Fibroblast of skin of left quadriceps (primary cell): Measurements from ENCODE around the gene SOHLH1.
"Not testable (repeated sequence)": the region's sequence is repeated elsewhere in the genome, so short reads cannot be mapped to it uniquely, and the experiment has no call there.

Experiments used
- DNase-seq, 2 experiments: peaks; one replicate each; pipeline ENCODE4 v3.0.0-alpha.2; 2013; ENCODE audit warnings: low read depth in 2 of 2

SOHLH1 gene

DNA sequence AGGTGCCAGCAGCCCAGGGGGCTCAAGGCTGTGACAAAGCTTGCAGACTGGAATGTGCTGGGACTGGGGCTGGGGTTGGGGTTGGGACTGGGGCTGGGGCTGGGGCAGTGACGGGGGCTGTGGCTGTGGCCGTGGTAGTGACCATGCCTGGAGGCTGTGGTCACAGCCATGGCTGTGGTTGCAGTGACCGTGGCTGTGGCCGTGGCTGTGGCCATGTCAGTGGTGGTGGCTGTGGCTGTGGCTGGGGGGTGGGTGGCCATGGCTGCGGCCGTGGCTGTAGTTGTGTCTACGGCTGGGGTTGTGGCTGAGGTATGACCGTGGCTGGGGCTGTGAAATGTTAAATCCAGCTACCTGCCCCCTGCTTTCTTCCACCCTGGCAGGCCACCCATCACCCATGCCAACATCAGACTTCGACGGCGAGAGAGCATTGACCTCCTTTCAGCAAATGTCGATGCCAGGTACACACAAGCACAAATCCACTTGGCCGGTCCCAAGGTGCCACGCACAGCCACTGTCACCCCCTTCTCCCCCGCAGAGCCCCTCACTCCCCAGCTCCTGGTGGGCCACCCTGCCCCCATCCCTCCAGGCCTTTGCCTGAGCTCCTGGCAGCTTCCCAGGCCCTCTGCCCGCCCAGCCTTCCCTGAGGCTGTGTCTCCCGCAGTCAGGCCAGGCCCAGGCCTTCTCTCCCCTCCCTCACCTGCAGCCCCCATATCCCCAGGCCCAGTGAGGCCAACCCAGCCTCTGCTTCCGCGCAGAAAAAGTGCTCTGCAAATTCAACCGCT lies 20.9 kb downstream of the SOHLH1 start:
- DNase-seq = no peak

DNA sequence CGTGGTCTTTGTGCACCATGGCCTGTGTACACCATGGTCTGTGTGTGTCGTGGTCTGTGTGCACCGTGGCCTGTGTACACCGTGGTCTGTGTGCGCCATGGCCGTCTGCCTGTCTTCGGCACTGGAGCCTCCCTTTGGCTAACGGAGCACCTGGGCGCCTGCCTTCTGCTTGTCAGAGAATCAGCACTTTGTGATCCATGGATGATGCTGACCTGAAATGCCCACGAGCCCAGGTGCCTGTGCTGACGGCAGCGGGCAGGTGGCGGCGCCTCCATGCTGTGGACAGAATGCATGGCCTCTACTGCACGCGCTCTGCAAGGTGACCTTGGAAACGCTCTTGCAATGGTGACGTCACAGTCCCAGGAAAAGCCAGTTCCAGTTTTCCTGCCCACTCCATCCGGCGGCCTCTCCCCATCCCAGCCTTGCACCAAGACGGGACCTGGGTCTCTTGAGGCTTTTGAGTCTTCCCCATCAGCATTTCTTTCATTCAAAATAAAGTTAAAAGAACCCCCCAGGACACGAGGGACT lies 21.6 kb downstream of the SOHLH1 start:
- DNase-seq = no peak

DNA sequence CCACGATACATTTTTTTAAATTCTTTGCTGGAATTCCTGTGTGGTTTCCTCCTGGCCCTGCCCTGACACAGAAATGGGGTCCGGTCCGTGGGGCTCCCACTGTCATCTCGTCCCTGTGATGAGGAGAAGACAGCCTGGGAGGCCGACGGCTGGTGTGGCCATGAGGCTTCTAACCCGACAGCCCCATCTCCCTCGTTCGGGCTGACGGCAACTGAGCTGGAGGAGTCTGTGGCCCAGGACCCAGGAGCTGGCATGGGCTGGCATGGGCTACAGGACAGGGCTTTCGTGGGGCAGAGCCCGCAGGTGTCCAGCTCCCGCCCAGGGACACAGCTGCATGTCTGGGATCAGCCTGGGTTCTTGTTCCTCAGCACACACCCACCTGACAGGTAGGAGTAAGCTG lies 22.4 kb downstream of the SOHLH1 start:
- DNase-seq = no peak

DNA sequence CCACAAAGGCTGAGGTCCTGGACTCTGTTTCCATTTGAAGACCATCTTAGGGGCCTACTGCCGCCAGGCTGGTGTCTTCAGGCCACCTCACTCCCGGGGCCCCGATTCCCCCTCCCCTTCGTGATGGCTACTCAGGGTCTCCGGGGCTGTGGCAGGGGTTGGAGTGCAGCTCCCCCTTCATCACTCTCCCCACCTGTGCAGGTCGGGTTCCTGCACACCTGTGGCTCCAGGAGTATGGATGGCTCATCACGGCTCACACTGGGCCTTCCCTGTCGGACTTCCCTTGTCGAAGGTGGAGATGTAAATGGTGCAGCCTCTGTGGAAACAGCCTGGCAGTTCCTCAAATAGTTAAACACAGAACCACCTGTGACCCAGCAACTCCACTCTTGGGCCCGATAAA lies 24.3 kb downstream of the SOHLH1 start:
- DNase-seq = no peak

GRCh38 chr9:135673941-135674340 lies 25.3 kb downstream of the SOHLH1 start:
- no peak for DNase-seq

- not testable (repeated sequence) for DNase-seq
Observed at GRCh38 chr9:135672786-135673185, 26.5 kb downstream of the SOHLH1 start.

GRCh38 chr9:135671591-135672041 lies 27.7 kb downstream of the SOHLH1 start:
- DNase-seq = no peak

DNA sequence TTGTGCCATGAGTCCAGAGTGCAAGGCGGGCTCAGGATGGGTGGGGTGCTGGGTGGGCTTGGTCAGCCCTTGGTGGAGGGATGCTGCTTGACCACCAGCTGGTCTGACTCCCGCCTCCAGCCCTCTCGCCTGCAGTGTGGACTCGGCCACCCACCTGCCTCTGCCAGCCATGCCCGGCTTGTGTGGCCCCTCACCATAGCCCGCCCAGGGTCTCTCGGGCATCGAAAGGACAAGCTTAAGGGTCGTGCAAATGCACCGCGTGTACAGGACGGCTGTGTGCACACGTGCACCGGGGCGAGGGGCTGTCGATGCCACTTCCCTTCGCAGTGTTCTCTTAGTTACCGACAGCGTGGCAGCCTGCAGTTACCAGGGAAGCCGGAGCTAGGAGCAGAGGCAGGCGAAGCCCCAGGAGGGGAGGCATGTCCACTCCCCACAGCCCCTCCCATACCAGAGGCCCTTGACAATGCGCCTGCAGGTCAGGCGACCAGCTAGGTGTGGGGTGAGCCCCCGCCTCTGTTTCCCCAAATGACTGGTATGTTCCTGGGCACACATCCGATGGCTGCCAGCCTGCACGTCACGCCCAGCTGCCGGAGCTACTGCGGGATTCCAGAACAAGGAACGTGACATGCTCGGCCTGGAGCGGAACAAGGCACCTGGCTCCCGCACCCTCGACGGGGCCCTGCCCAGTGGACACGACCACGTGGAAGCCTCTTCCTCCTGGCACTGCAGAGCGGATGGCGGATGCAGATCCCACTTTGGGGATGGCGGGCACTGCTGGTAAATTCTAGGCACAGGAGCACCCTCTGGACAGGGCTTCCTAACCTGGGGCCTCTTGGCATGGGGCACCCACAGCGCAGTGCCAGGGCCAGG lies 28.3 kb downstream of the SOHLH1 start:
- DNase-seq = no peak

GRCh38 chr9:135669616-135670285 lies 29.5 kb downstream of the SOHLH1 start:
- DNase-seq = no peak

- DNase-seq = not testable (repeated sequence)
Observed at GRCh38 chr9:135669018-135669417, 30.3 kb downstream of the SOHLH1 start.

- no peak for DNase-seq
Observed at GRCh38 chr9:135667463-135668001, 31.7 kb downstream of the SOHLH1 start.

DNA sequence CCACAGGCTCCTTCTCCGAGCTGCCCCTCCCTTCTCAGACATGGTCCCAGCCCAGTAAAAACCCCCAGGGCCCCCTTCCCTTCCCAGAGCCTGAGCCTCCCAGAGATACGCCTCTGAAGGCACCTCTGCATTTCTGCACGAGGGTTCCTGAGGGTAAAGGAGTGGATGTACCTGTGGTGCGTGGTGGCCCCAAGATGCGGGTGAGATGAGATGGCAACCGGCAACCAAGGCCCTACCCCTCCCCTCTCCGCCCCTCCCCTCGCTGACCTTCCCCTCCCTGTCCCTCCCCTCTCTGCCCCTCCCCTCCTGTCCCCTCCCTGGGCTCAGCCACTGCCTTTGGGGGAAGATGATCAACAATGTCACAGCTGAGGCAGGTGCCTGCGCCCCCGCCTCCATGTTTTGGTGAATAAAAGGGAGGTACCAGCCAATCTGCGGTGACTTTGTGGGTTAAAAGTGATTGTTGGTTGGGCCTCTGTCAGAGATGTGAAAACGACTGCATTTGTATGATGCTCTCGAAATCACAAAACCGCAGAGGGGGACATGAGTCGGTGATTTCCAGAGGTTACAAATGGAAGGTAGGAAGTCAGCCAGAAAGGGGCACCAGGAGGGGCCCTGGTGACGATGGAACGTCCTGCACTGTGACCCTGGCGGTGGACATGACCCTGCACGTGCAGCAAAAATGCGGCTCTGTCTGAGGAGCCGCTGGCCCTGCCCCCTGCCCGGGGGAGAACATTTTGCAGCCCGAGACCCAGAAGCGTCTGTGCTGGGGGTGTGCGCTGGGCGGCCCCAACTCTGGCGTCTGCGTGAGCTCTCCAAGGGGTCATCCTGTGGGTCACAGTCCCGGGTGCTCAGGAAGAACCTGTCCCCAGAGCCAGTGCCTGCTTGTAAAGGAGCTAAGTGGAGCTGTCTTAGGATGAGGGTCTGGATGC lies 32.5 kb downstream of the SOHLH1 start:
- no peak for DNase-seq

- DNase-seq = no peak
Observed at GRCh38 chr9:135665795-135666189, 33.5 kb downstream of the SOHLH1 start.

- no peak for DNase-seq
Observed at GRCh38 chr9:135664801-135665794, 34.2 kb downstream of the SOHLH1 start.

DNA sequence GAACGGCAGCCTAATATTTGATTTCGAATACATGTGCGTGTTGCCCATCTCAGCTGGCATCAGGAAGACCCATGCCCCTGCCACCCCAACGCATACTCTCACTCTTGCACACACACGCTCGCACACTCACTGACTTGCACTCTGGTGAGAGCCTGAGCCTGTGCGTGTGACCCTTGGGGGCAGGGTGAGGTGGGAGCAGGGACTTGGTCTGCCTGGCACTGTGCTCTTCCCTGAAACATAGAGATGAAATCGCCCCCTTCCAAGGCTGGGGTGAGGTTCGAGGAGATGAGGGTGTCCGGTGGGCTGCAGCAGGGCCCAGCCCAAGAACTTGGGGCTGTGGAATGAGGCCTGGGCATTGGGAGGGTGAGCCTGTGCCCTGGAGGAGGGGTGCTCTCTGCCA lies 35.0 kb downstream of the SOHLH1 start:
- no peak for DNase-seq

DNA sequence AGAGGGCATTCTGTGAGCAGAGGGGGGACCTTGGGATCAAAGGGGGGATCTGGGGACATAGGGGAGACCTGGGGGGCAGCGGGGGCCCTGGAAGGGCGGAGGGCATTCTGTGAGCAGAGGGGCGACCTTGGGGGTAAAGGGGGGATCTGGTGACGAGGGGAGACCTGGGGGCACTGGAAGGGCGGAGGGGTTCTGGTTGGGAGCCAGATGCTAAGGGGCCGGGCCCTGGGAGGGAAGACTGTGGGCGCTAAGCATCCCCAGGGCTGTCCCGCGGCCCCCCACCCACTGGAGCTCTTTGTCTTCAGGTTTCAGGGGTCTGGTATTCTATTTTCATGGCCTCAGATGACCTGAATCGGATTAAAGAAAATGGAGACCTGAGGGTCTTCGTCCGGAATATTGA lies 35.4 kb downstream of the SOHLH1 start:
- DNase-seq = no peak

GRCh38 chr9:135663451-135663770 lies 35.9 kb downstream of the SOHLH1 start:
- no peak for DNase-seq

- no peak for DNase-seq
Observed at GRCh38 chr9:135662758-135663450, 36.4 kb downstream of the SOHLH1 start, which contains the start of gene LCN9. Gene LCN9 (plus strand): TSS chr9:135663309. CDS start chr9:135663322, 13 bp downstream.
